Neural progenitor cell (in vitro differentiated cells): ENCODE measurements around the gene FBXO4.

ENCODE experiments used
- EZH2 ChIP-seq: fragments of 200-600 bp; sonication (generic); IDR thresholded peaks from 2 replicates; pipeline ENCODE4 v1.6.1; 2017; ENCODE audit warnings: antibody characterized with exemption, mild to moderate bottlenecking, moderate library complexity
- EZH2phosphoT487 ChIP-seq: fragments of 200-600 bp; sonication (generic); IDR thresholded peaks from 2 replicates; pipeline ENCODE4 v1.6.1; 2017; ENCODE audit warnings: antibody characterized with exemption
- TF ChIP-seq, protein P1 (sequence below): fragments of 200-600 bp; sonication (generic); IDR thresholded peaks from 2 replicates; pipeline ENCODE4 v1.5.1; 2017; ENCODE audit warnings: antibody characterized with exemption, mild to moderate bottlenecking

- TF ChIP-seq, protein P1, sequence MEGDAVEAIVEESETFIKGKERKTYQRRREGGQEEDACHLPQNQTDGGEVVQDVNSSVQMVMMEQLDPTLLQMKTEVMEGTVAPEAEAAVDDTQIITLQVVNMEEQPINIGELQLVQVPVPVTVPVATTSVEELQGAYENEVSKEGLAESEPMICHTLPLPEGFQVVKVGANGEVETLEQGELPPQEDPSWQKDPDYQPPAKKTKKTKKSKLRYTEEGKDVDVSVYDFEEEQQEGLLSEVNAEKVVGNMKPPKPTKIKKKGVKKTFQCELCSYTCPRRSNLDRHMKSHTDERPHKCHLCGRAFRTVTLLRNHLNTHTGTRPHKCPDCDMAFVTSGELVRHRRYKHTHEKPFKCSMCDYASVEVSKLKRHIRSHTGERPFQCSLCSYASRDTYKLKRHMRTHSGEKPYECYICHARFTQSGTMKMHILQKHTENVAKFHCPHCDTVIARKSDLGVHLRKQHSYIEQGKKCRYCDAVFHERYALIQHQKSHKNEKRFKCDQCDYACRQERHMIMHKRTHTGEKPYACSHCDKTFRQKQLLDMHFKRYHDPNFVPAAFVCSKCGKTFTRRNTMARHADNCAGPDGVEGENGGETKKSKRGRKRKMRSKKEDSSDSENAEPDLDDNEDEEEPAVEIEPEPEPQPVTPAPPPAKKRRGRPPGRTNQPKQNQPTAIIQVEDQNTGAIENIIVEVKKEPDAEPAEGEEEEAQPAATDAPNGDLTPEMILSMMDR = no peak
- TF ChIP-seq EZH2 (no peak), EZH2phosphoT487 (no peak)
Observed at GRCh38 chr5:41967401-41967800, 42.3 kb downstream of the FBXO4 start.
